ENCODE measurements around the gene EPHA6.
"Not testable (repeated sequence)": the region's sequence is repeated elsewhere in the genome, so short reads cannot be mapped to it uniquely, and the experiment has no call there.

The EPHA6 gene

DNA sequence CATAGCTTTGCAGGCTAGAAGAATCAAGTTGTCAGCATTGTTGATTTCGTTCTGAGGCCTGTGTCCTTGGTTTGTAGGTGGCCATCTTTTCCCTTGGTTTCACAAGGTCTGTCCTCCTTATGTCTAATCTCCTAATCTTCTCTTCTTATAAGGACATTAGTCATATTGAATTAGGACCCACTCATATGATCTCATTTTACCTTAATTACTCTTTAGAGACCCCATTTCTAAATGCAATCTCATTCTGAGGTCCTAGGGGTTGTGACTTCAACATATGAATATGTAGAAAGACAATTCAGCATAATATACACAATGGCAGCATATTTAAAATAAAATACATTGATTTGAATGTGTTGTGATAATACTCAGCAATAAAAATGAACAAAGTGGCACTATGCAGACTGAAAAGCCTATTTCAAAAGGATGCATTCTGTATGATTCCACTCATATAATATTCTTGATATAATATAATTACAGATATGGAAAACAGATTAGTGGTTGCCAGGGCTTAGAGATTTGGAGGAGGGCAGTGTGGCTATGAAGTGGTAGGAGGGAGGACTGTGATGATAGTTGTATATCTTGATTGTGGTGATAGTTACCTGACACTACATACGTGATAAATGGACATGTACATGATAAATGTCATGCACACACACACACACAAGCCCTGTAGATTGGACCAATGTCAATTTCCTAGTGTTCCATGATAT, 431.0 kb downstream of the EPHA6 start:
- no peak overlapping the region for H3K4me3 ChIP-seq (ENCODE audit: low read length)
- no peaks in the 10 kb centered on the region for H3K36me3 ChIP-seq (ENCODE audit: control insufficient read depth, insufficient read depth, low read length, severe bottlenecking)
- H3K4me1 ChIP-seq (ENCODE audit: control insufficient read depth, insufficient read depth, low read length) = no peaks in the 10 kb centered on the region
- no peak overlapping the region for H3K9ac ChIP-seq (ENCODE audit: low read length)
- no peak for DNase-seq (ENCODE audit: low read depth)
- H3K9me3 ChIP-seq (ENCODE audit: control insufficient read depth, low read length) = no peaks in the 10 kb centered on the region
- H3K27me3 ChIP-seq (replicated peaks; ENCODE audit: control insufficient read depth, insufficient read depth, low read length) = no peaks in the 10 kb centered on the region

- Histone ChIP-seq H3K4me3 (ENCODE audit: low read length) (no peak overlapping the region), H3K9ac (ENCODE audit: low read length) (no peak overlapping the region), H3K36me3 (ENCODE audit: control insufficient read depth, insufficient read depth, low read length, severe bottlenecking) (no peaks in the 10 kb centered on the region), H3K4me1 (ENCODE audit: control insufficient read depth, insufficient read depth, low read length) (no peaks in the 10 kb centered on the region), H3K27me3 (replicated peaks; ENCODE audit: control insufficient read depth, insufficient read depth, low read length) (no peaks in the 10 kb centered on the region), H3K9me3 (ENCODE audit: control insufficient read depth, low read length) (no peaks in the 10 kb centered on the region)
- peak; percentile 3 for DNase-seq (ENCODE audit: low read depth)
Measured at GRCh38 chr3:97256060-97256459, 441.7 kb downstream of the EPHA6 start.

- H3K4me1 ChIP-seq (ENCODE audit: control insufficient read depth, insufficient read depth, low read length) = no peaks in the 10 kb centered on the region
- DNase-seq (ENCODE audit: low read depth) = no peak
Measured at GRCh38 chr3:97257942-97258697, 443.7 kb downstream of the EPHA6 start.

GRCh38 chr3:97259263-97259662, 444.9 kb downstream of the EPHA6 start:
- peaks cover under 1% of the 10 kb centered on the region for H3K27me3 ChIP-seq (replicated peaks; ENCODE audit: control insufficient read depth, insufficient read depth, low read length)
- H3K36me3 ChIP-seq (ENCODE audit: control insufficient read depth, insufficient read depth, low read length, severe bottlenecking) = no peaks in the 10 kb centered on the region
- H3K9me3 ChIP-seq (ENCODE audit: control insufficient read depth, low read length) = no peaks in the 10 kb centered on the region
- H3K9ac ChIP-seq (ENCODE audit: low read length) = no peak overlapping the region
- no peaks in the 10 kb centered on the region for H3K4me1 ChIP-seq (ENCODE audit: control insufficient read depth, insufficient read depth, low read length)
- DNase-seq (ENCODE audit: low read depth) = no peak
- no peak overlapping the region for H3K4me3 ChIP-seq (ENCODE audit: low read length)

More at GRCh38 chr3:97257942-97258697, 443.7 kb downstream of the EPHA6 start:
- H3K4me3 ChIP-seq (ENCODE audit: low read length) = no peak overlapping the region
- H3K9me3 ChIP-seq (ENCODE audit: control insufficient read depth, low read length) = no peaks in the 10 kb centered on the region
- no peaks in the 10 kb centered on the region for H3K27me3 ChIP-seq (replicated peaks; ENCODE audit: control insufficient read depth, insufficient read depth, low read length)
- no peaks in the 10 kb centered on the region for H3K36me3 ChIP-seq (ENCODE audit: control insufficient read depth, insufficient read depth, low read length, severe bottlenecking)
- H3K9ac ChIP-seq (ENCODE audit: low read length) = no peak overlapping the region

GRCh38 chr3:97264180-97264579, 449.8 kb downstream of the EPHA6 start:
- H3K9me3 ChIP-seq (ENCODE audit: control insufficient read depth, low read length) = no peaks in the 10 kb centered on the region
- H3K9ac ChIP-seq (ENCODE audit: low read length) = no peak overlapping the region
- H3K4me1 ChIP-seq (ENCODE audit: control insufficient read depth, insufficient read depth, low read length) = no peaks in the 10 kb centered on the region
- H3K4me3 ChIP-seq (ENCODE audit: low read length) = no peak overlapping the region
- H3K36me3 ChIP-seq (ENCODE audit: control insufficient read depth, insufficient read depth, low read length, severe bottlenecking) = no peaks in the 10 kb centered on the region
- DNase-seq (ENCODE audit: low read depth) = no peak
- peaks cover 6% of the 10 kb centered on the region for H3K27me3 ChIP-seq (replicated peaks; ENCODE audit: control insufficient read depth, insufficient read depth, low read length)

GRCh38 chr3:97265237-97266005, 451.0 kb downstream of the EPHA6 start:
- H3K4me3 ChIP-seq (ENCODE audit: low read length) = no peak overlapping the region
- H3K4me1 ChIP-seq (ENCODE audit: control insufficient read depth, insufficient read depth, low read length) = no peaks in the 10 kb centered on the region
- H3K9ac ChIP-seq (ENCODE audit: low read length) = no peak overlapping the region
- peaks cover 6% of the 10 kb centered on the region for H3K27me3 ChIP-seq (replicated peaks; ENCODE audit: control insufficient read depth, insufficient read depth, low read length)
- no peak for DNase-seq (ENCODE audit: low read depth)
- no peaks in the 10 kb centered on the region for H3K36me3 ChIP-seq (ENCODE audit: control insufficient read depth, insufficient read depth, low read length, severe bottlenecking)
- no peaks in the 10 kb centered on the region for H3K9me3 ChIP-seq (ENCODE audit: control insufficient read depth, low read length)

DNA sequence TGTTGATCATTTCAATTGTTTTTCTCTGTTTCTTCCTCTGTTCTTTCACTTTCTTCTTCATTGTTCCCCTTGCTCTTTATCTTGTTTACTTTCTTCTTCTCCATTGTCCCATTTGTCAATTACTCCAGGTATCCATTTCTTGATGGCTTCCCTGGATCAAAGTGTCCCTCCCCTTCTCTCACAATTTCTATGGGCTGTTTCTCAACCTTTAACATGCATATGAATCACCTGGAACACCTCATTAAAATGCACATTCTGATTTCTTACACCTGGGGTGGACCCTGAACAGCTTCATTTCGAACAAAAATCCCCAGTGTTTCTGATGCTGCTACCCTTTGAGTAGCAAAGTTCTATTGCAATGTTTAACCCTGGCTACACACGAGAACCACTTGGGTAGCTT, 454.8 kb downstream of the EPHA6 start:
- peaks cover 6% of the 10 kb centered on the region for H3K27me3 ChIP-seq (replicated peaks; ENCODE audit: control insufficient read depth, insufficient read depth, low read length)
- H3K9ac ChIP-seq (ENCODE audit: low read length) = no peak overlapping the region
- DNase-seq (ENCODE audit: low read depth) = no peak
- H3K36me3 ChIP-seq (ENCODE audit: control insufficient read depth, insufficient read depth, low read length, severe bottlenecking) = no peaks in the 10 kb centered on the region
- H3K4me1 ChIP-seq (ENCODE audit: control insufficient read depth, insufficient read depth, low read length) = no peaks in the 10 kb centered on the region
- H3K9me3 ChIP-seq (ENCODE audit: control insufficient read depth, low read length) = no peaks in the 10 kb centered on the region
- H3K4me3 ChIP-seq (ENCODE audit: low read length) = no peak overlapping the region

DNA sequence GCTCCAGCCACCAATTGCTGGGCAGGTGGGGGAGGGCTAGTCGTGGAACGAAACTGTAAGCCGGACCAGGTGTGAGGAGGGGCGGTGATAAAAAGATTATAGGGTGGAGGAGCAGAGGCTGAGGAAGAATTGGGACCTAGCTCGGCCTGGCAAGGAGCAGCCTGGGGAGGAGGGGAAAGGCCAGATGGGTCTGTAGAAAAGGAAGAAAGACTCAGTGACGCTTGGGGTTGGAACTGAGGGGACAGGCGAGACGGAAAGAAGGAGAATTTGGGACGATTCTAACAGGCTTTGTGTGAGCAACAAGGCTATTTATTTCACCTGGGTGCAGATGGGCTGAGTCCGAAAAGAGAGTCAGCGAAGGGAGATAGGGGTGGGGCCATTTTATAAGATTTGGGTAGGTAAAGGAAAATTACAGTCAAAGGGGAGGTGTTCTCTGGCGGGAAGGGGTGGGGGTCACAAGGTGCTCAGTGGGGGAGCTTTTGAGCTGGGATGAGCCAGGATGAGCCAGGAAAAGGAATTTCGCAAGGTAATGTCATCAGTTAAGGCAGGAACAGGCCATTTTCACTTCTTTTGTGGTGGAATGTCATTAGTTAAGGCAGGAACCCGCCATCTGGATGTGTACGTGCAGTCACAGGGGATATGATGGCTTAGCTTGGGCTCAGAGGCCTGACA, 462.6 kb downstream of the EPHA6 start:
- H3K27me3 ChIP-seq (replicated peaks; ENCODE audit: control insufficient read depth, insufficient read depth, low read length); H3K36me3 ChIP-seq (ENCODE audit: control insufficient read depth, insufficient read depth, low read length, severe bottlenecking); H3K9ac ChIP-seq (ENCODE audit: low read length); H3K4me1 ChIP-seq (ENCODE audit: control insufficient read depth, insufficient read depth, low read length); H3K4me3 ChIP-seq (ENCODE audit: low read length); H3K9me3 ChIP-seq (ENCODE audit: control insufficient read depth, low read length); DNase-seq (ENCODE audit: low read depth): not testable (repeated sequence)

GRCh38 chr3:97277708-97278107, 463.3 kb downstream of the EPHA6 start:
- H3K36me3 ChIP-seq (ENCODE audit: control insufficient read depth, insufficient read depth, low read length, severe bottlenecking) = no peaks in the 10 kb centered on the region
- H3K9ac ChIP-seq (ENCODE audit: low read length) = no peak overlapping the region
- DNase-seq (ENCODE audit: low read depth) = no peak
- H3K9me3 ChIP-seq (ENCODE audit: control insufficient read depth, low read length) = no peaks in the 10 kb centered on the region
- H3K27me3 ChIP-seq (replicated peaks; ENCODE audit: control insufficient read depth, insufficient read depth, low read length) = no peaks in the 10 kb centered on the region
- no peak overlapping the region for H3K4me3 ChIP-seq (ENCODE audit: low read length)
- H3K4me1 ChIP-seq (ENCODE audit: control insufficient read depth, insufficient read depth, low read length) = no peaks in the 10 kb centered on the region

GRCh38 chr3:97278506-97278905, 464.1 kb downstream of the EPHA6 start:
- Histone ChIP-seq H3K36me3 (ENCODE audit: control insufficient read depth, insufficient read depth, low read length, severe bottlenecking) (no peaks in the 10 kb centered on the region), H3K4me3 (ENCODE audit: low read length) (no peak overlapping the region), H3K9me3 (ENCODE audit: control insufficient read depth, low read length) (no peaks in the 10 kb centered on the region), H3K27me3 (replicated peaks; ENCODE audit: control insufficient read depth, insufficient read depth, low read length) (no peaks in the 10 kb centered on the region), H3K4me1 (ENCODE audit: control insufficient read depth, insufficient read depth, low read length) (no peaks in the 10 kb centered on the region), H3K9ac (ENCODE audit: low read length) (no peak overlapping the region)
- DNase-seq (ENCODE audit: low read depth) = no peak

GRCh38 chr3:97291901-97292300, 477.5 kb downstream of the EPHA6 start:
- Histone ChIP-seq H3K9me3 (ENCODE audit: control insufficient read depth, low read length) (peaks cover 12% of the 10 kb centered on the region), H3K4me3 (ENCODE audit: low read length) (no peak overlapping the region), H3K36me3 (ENCODE audit: control insufficient read depth, insufficient read depth, low read length, severe bottlenecking) (no peaks in the 10 kb centered on the region), H3K9ac (ENCODE audit: low read length) (no peak overlapping the region), H3K27me3 (replicated peaks; ENCODE audit: control insufficient read depth, insufficient read depth, low read length) (no peaks in the 10 kb centered on the region), H3K4me1 (ENCODE audit: control insufficient read depth, insufficient read depth, low read length) (no peaks in the 10 kb centered on the region)
- no peak for DNase-seq (ENCODE audit: low read depth)

Measured in adipocyte (in vitro differentiated cells).